ENCODE data around the gene CCR8. TPM values are rescaled to one million over a fixed set of nuclear protein-coding genes. Genes with fewer than 3 reads are reported as not detected.
"Not testable (repeated sequence)": the region's sequence is repeated elsewhere in the genome, so short reads cannot be mapped to it uniquely, and the experiment has no call there.

The CCR8 gene
- total RNA-seq, 6 donors from 2014 or later: not detected

GRCh38 chr3:39350714-39351113 lies 21.2 kb downstream of the CCR8 start:
- DNase-seq (no peak), ATAC-seq (ENCODE audit: low FRiP score in 2 of 2) (no peak)
- TF ChIP-seq EP300 (IDR thresholded peaks at IDR 0.05) (no peak), POLR2A (IDR thresholded peaks at IDR 0.05) (no peak), POLR2AphosphoS5 (IDR thresholded peaks at IDR 0.05) (no peak), CTCF (IDR thresholded peaks at IDR 0.05) (no peak)
- no peaks in the 10 kb centered on the region for H3K9me3 ChIP-seq
- H3K27me3 ChIP-seq: no peaks in the 10 kb centered on the region
- H3K27ac ChIP-seq: no peak overlapping the region
- no peaks in the 10 kb centered on the region for H3K36me3 ChIP-seq
- WGBS, 2 donors: 73 to 79% methylated on average over 5 of the region's 5 CpGs
- no peaks in the 10 kb centered on the region for H3K4me1 ChIP-seq
- H3K4me3 ChIP-seq: no peak overlapping the region

- H3K4me1 ChIP-seq; H3K36me3 ChIP-seq; DNase-seq; H3K27ac ChIP-seq; H3K27me3 ChIP-seq; H3K4me3 ChIP-seq; H3K9me3 ChIP-seq; ATAC-seq (ENCODE audit: low FRiP score in 2 of 2): not testable (repeated sequence)
- WGBS, 2 donors: 83 to 92% methylated on average over 2 of the region's 2 CpGs
These were observed 21.6 kb downstream of the CCR8 start for GRCh38 chr3:39351134-39351533.

- not testable (repeated sequence) for H3K4me3 ChIP-seq; DNase-seq; H3K4me1 ChIP-seq; H3K27me3 ChIP-seq; ATAC-seq (ENCODE audit: low FRiP score in 2 of 2); H3K27ac ChIP-seq; H3K9me3 ChIP-seq; H3K36me3 ChIP-seq
- 75 to 76% methylated on average over 3 of the region's 3 CpGs for WGBS, 2 donors
These were observed 23.8 kb downstream of the CCR8 start for GRCh38 chr3:39353168-39353927.

- WGBS, 2 donors: 68 to 86% methylated on average over 3 of the region's 3 CpGs
- no peak for ATAC-seq (ENCODE audit: low FRiP score in 2 of 2)
These were observed 28.8 kb downstream of the CCR8 start for GRCh38 chr3:39358333-39358732.

GRCh38 chr3:39361252-39361927 lies 31.9 kb downstream of the CCR8 start:
- Histone ChIP-seq H3K36me3 (no peaks in the 10 kb centered on the region), H3K27me3 (no peaks in the 10 kb centered on the region), H3K4me3 (no peak overlapping the region), H3K4me1 (peaks cover 0 to 15% (median 2%) of the 10 kb centered on the region in 4 donors), H3K27ac (no peak overlapping the region), H3K9me3 (no peaks in the 10 kb centered on the region)
- 53 to 54% methylated on average over 6 to 7 of the region's 8 CpGs for WGBS, 2 donors
- TF ChIP-seq POLR2AphosphoS5 (IDR thresholded peaks at IDR 0.05): no peak
- TF ChIP-seq EP300 (IDR thresholded peaks at IDR 0.05): no peak
- TF ChIP-seq CTCF (IDR thresholded peaks at IDR 0.05): no peak
- no peak for TF ChIP-seq POLR2A (IDR thresholded peaks at IDR 0.05)
- DNase-seq (no peak), ATAC-seq (ENCODE audit: low FRiP score in 2 of 2) (no peak)

More at GRCh38 chr3:39358333-39358732, 28.8 kb downstream of the CCR8 start:
- H3K4me3 ChIP-seq: no peak overlapping the region
- no peaks in the 10 kb centered on the region for H3K36me3 ChIP-seq
- DNase-seq: no peak
- TF ChIP-seq POLR2A (IDR thresholded peaks at IDR 0.05) (no peak), CTCF (IDR thresholded peaks at IDR 0.05) (no peak), EP300 (IDR thresholded peaks at IDR 0.05) (no peak), POLR2AphosphoS5 (IDR thresholded peaks at IDR 0.05) (no peak)
- no peaks in the 10 kb centered on the region for H3K9me3 ChIP-seq
- H3K4me1 ChIP-seq: peaks cover 0 to 14% (median 2%) of the 10 kb centered on the region in 4 donors
- no peaks in the 10 kb centered on the region for H3K27me3 ChIP-seq
- H3K27ac ChIP-seq: no peak overlapping the region
